ENCODE results near the gene ZNF888.
"Not testable (repeated sequence)": the region's sequence is repeated elsewhere in the genome, so short reads cannot be mapped to it uniquely, and the experiment has no call there.

ZNF888 gene

DNA sequence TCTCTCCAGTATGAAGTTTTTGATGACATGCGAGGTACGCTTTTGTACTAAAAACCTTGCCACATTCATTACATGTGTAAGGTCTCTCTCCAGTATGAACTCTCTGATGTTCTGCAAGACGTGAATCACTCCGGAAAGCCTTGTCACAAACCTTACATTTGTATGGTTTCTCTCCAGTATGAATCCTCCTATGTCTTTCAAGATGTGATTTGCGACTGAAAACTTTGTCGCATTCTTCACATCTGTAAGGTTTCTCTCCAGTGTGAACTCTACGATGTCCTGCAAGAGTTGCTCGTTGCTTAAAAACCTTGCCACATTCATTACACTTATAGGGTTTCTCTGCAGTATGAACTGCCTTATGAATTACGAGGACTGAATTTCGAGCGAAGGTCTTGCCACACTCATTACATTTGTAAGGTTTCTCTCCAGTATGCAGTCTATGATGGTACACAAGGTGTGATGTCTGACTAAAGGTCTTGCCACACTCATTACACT is 42.3 kb downstream of the ZNF888 start:
- no peak for DNase-seq (ENCODE audit: low spot score in 2 of 2)
- Histone ChIP-seq H3K27me3 (ENCODE audit: low read depth) (no peaks in the 10 kb centered on the region), H3K9me3 (no peaks in the 10 kb centered on the region; the same call in none of the 2 replicates), H3K4me1 (no peaks in the 10 kb centered on the region), H3K4me3 (no peak overlapping the region), H3K36me3 (replicated peaks) (no peaks in the 10 kb centered on the region)
- in situ Hi-C loops (cut with MboI; ENCODE audit: low sequenced_read_pairs): no loop called here

DNA sequence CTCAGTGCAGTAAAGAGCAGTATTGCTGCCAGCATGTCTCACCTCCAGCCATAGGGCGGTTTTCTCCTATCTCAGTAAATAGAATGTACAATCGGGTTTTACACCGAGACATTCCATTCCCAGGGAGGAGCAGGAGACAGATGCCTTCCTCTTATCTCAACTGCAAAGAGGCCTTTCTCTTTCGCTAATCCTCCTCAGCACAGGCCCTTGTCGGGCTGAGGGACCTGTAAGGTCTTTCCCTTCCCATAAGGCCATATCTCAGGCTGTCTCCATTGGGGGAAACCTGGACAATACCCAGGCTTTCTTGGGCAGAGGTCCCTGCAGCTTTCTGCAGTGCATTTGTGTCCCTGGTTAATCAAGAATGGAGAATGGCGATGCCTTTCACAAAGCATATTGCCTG is 50.2 kb downstream of the ZNF888 start:
- H3K4me1 ChIP-seq; H3K36me3 ChIP-seq (replicated peaks); DNase-seq (ENCODE audit: low spot score in 2 of 2); H3K27me3 ChIP-seq (ENCODE audit: low read depth); in situ Hi-C loops (cut with MboI; ENCODE audit: low sequenced_read_pairs); H3K4me3 ChIP-seq; H3K9me3 ChIP-seq: not testable (repeated sequence)

DNA sequence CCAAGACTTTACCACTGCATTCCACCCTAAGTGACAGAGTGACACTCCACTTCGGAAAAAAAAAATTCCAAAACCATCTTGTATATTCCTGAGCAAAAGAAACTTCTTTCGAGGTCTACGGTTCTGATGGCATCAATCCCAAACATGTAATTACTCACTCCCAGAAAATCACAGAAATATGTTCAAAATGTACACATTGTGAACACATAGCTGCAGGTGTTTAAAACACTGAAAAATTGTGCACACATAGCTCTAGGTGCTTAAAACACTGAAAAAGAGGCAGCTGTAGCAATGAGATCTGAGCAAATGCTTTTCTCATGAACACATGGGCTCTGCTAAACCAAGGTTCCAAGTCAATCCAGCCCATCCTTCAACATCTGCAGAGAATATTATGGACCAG is 51.8 kb downstream of the ZNF888 start:
- no peak for DNase-seq (ENCODE audit: low spot score in 2 of 2)
- Histone ChIP-seq H3K9me3 (no peaks in the 10 kb centered on the region), H3K27me3 (ENCODE audit: low read depth) (no peaks in the 10 kb centered on the region), H3K4me1 (no peaks in the 10 kb centered on the region), H3K4me3 (no peak overlapping the region), H3K36me3 (replicated peaks) (no peaks in the 10 kb centered on the region)
- in situ Hi-C loops (cut with MboI; ENCODE audit: low sequenced_read_pairs): no loop called here

DNA sequence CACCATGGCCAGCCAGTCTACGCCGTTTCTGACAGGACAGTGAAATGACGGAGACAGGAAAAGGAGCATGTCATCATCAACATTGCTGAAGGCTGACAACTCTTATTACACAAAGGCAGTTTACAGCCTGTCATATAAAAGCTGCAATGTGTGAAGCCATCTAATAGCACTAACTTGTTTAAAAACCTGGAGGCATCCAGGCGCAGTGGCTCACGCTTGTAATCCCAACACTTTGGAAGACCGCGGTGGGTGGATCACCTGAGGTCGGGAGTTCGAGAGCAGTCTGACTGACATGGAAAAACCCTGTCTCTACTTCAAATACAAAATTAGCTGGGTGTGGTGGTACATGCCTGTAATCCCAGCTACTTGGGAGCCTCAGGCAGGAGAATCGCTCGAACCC is 55.2 kb downstream of the ZNF888 start:
- H3K36me3 ChIP-seq (replicated peaks); in situ Hi-C loops (cut with MboI; ENCODE audit: low sequenced_read_pairs); H3K4me3 ChIP-seq; H3K4me1 ChIP-seq; H3K9me3 ChIP-seq; DNase-seq (ENCODE audit: low spot score in 2 of 2); H3K27me3 ChIP-seq (ENCODE audit: low read depth): not testable (repeated sequence)

DNA sequence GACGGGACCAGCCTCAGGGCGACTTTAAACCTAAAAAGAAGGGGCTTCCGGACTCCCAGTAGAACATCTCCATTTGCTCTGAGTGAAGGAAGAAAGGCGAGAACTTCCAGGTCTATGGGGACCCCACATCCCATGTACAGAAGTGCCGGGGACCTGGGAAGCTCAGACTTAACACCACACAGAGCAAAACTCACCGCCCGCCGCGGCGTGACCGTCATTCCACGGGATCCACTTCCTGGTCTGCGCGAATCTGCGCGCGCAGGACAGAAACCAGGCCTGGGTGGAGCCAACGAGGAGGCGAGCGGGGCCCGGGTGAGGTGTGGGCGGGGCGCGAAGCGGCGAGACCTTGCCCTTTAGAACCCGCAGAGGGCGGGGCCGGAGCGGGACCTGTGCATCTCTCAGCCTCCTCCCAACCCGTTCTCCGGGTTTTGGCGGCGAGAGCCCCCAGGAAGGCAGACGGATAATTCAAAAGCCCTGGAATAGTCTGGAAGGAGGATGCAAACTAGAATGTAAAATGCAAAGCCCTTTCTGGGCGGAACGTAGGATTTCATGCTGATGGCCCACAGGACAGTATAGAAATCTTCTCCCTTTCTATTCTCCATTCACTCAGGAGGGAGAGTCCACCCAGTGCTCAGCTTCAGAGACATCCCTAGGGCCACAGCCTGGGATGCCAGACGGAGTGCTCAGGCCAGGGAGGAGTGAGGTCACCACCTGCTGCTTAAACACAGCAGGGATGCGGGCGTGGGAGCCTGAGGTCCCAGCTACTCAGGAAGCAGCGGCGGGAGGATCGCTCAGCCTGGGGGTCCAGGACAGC is 65.6 kb downstream of the ZNF888 start, which contains the start of gene ZNF468:
Gene ZNF468 (minus strand): TSS at position 242 of the 814 bp plus-strand sequence. CDS start 3,347 bp downstream, outside the sequence.
- DNase-seq (ENCODE audit: low spot score in 2 of 2): peak; percentile 31 to 81
- in situ Hi-C loops (cut with MboI; ENCODE audit: low sequenced_read_pairs); H3K27me3 ChIP-seq (ENCODE audit: low read depth); H3K36me3 ChIP-seq (replicated peaks); H3K4me1 ChIP-seq; H3K9me3 ChIP-seq: not testable (repeated sequence)
- H3K4me3 ChIP-seq: peak within 1 kb of the TSS; percentile 64

DNA sequence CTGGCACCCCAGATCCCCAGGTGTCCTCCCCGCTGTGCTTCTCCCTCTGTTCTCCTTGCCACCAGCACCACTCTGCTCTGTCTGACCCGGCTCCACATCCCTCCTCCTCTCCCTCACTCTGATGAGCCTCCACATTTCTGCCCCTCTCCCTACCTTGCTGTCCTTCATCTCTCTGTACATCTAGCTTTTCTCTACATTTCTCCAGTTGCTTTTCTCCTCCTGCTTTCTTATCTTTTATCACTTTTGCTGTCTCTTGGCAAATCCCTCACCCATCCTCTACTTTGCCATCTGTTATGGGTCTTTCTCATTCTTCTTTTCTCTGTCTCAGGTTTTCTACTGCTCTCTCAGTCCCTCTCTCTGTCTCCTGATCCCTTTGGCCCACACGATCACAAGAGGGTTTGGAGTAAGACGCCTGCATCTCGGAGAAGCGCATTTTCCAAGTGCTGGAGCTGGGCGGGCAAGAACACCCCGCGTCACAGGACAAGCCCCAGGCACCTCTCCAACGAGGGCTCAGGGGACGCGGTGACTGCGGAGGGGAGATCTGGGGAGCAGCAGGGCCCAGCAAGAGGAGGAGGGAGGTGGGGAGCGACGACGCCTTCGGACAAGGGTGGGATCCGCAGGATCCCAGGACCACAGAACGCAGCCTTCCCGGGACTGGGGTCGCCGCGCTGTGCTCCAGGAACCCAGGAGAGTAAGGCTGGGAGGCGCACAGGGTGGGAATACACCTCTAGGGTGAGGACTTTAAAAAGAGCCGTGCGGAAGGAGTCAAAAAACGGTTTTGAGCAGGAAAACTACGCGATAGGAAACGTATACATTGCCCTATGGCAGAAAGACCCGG is 66.5 kb downstream of the ZNF888 start:
- DNase-seq (ENCODE audit: low spot score in 2 of 2): peak in 1 of 2 experiments; percentile 24
- H3K9me3 ChIP-seq; H3K36me3 ChIP-seq (replicated peaks); in situ Hi-C loops (cut with MboI; ENCODE audit: low sequenced_read_pairs); H3K27me3 ChIP-seq (ENCODE audit: low read depth); H3K4me1 ChIP-seq: not testable (repeated sequence)
- H3K4me3 ChIP-seq: peak overlapping the region; percentile 64
